Astrocyte (in vitro differentiated cells and primary cell): ENCODE results near the gene ALDH3B2. TPM values are rescaled to one million over a fixed set of nuclear protein-coding genes. Genes with fewer than 3 reads are reported as not detected.

Experiments used
- DNase-seq: peaks from one replicate; pipeline ENCODE4 v3.0.0-alpha.2; 2010; ENCODE audit warnings: low read depth
- FAIRE-seq: peaks from 2 replicates; lab custom pipeline; 2011; peaks lifted over from hg19 to GRCh38; lab: Jason Lieb, UNC
- H2AFZ ChIP-seq: 2 replicates; pipeline ENCODE4 v1.6.0; 2012; ENCODE audit warnings: low read depth, low read length, inconsistent platforms
- H3K27ac ChIP-seq: 2 replicates; pipeline ENCODE4 v1.5.1; 2011; ENCODE audit warnings: low read depth, low read length, inconsistent platforms
- H3K27me3 ChIP-seq: 2 replicates; pipeline ENCODE4 v1.6.0; 2011; ENCODE audit warnings: low read length, inconsistent platforms; ENCODE audit not compliant: insufficient read depth
- H3K36me3 ChIP-seq: 2 replicates; pipeline ENCODE4 v1.5.1; 2011; ENCODE audit warnings: low read length, inconsistent platforms; ENCODE audit not compliant: insufficient read depth
- H3K4me1 ChIP-seq: 2 replicates; pipeline ENCODE4 v1.5.1; 2011; ENCODE audit warnings: low read length, inconsistent platforms; ENCODE audit not compliant: insufficient read depth
- H3K4me2 ChIP-seq: 2 replicates; pipeline ENCODE4 v1.6.0; 2012; ENCODE audit warnings: low read length, inconsistent platforms
- H3K4me3 ChIP-seq: 2 replicates; pipeline ENCODE4 v1.5.1; 2011; ENCODE audit warnings: low read depth, mild to moderate bottlenecking, low read length, inconsistent platforms; ENCODE audit not compliant: insufficient read depth
- H3K79me2 ChIP-seq: 2 replicates; pipeline ENCODE4 v1.6.0; 2012; ENCODE audit warnings: mild to moderate bottlenecking, low read length, inconsistent platforms; ENCODE audit not compliant: insufficient read depth
- H3K9ac ChIP-seq: 2 replicates; pipeline ENCODE4 v1.6.0; 2012; ENCODE audit warnings: mild to moderate bottlenecking, low read length, inconsistent platforms
- H3K9me3 ChIP-seq: 2 replicates; pipeline ENCODE4 v1.5.1; 2012; ENCODE audit warnings: low read depth, mild to moderate bottlenecking, low read length, inconsistent platforms; ENCODE audit not compliant: insufficient read depth
- H4K20me1 ChIP-seq: 2 replicates; pipeline ENCODE4 v1.6.0; 2012; ENCODE audit warnings: low read length, inconsistent platforms; ENCODE audit not compliant: insufficient read depth
- H3K27ac Mint-ChIP-seq: one replicate; pipeline ENCODE4 v1.8.0; 2021; ENCODE audit warnings: mild to moderate bottlenecking, mixed read lengths; ENCODE audit not compliant: unreplicated experiment
- H3K27me3 Mint-ChIP-seq: one replicate; pipeline ENCODE4 v1.8.0; 2021; ENCODE audit warnings: low read depth, mixed read lengths; ENCODE audit not compliant: unreplicated experiment
- H3K36me3 Mint-ChIP-seq: one replicate; pipeline ENCODE4 v1.8.0; 2021; ENCODE audit warnings: low read depth, mixed read lengths; ENCODE audit not compliant: unreplicated experiment
- H3K4me1 Mint-ChIP-seq: one replicate; pipeline ENCODE4 v1.8.0; 2021; ENCODE audit warnings: low read depth, mixed read lengths; ENCODE audit not compliant: unreplicated experiment
- H3K4me3 Mint-ChIP-seq: one replicate; pipeline ENCODE4 v1.8.0; 2021; ENCODE audit warnings: mild to moderate bottlenecking, moderate library complexity, mixed read lengths; ENCODE audit not compliant: unreplicated experiment
- H3K9me3 Mint-ChIP-seq: one replicate; pipeline ENCODE4 v1.8.0; 2021; ENCODE audit warnings: mild to moderate bottlenecking, mixed read lengths; ENCODE audit not compliant: unreplicated experiment
- CTCF ChIP-seq: IDR thresholded peaks from 2 replicates; pipeline ENCODE4 v1.5.1; 2011; ENCODE audit warnings: low read depth, mild to moderate bottlenecking, inconsistent platforms, low read length, moderate library complexity; ENCODE audit not compliant: insufficient read depth
- EZH2 ChIP-seq: IDR thresholded peaks from 2 replicates; pipeline ENCODE4 v1.6.1; 2012; ENCODE audit warnings: mild to moderate bottlenecking, low read length, inconsistent platforms; ENCODE audit not compliant: insufficient read depth
- total RNA-seq: library from RNA; stranded (reverse); gene quantifications from 2 replicates; pipeline ENCODE4 v1.2.1, GENCODE V29; 2021

Gene ALDH3B2
- total RNA-seq, 1 donor from 2014 or later: not detected

GRCh38 chr11:67700548-67701262 lies 26.3 kb upstream of the ALDH3B2 start:
- no peaks in the 10 kb centered on the region for H4K20me1 ChIP-seq
- no peak overlapping the region for H2AFZ ChIP-seq
- H3K4me1 Mint-ChIP-seq: no peaks in the 10 kb centered on the region
- no peak for DNase-seq
- no peak overlapping the region for H3K9ac ChIP-seq
- H3K4me2 ChIP-seq: no peak overlapping the region
- FAIRE-seq: no peak
- peaks cover 19% of the 10 kb centered on the region for H3K9me3 Mint-ChIP-seq
- no peaks in the 10 kb centered on the region for H3K36me3 Mint-ChIP-seq
- no peaks in the 10 kb centered on the region for H3K27me3 ChIP-seq
- peaks cover 27% of the 10 kb centered on the region for H3K27me3 Mint-ChIP-seq
- H3K4me3 Mint-ChIP-seq: no peak overlapping the region
- no peak overlapping the region for H3K27ac ChIP-seq
- TF ChIP-seq CTCF: no peak
- no peak for TF ChIP-seq EZH2
- H3K79me2 ChIP-seq: no peaks in the 10 kb centered on the region
- no peaks in the 10 kb centered on the region for H3K36me3 ChIP-seq
- peaks cover 3% of the 10 kb centered on the region for H3K4me1 ChIP-seq
- no peak overlapping the region for H3K27ac Mint-ChIP-seq
- no peaks in the 10 kb centered on the region for H3K9me3 ChIP-seq
- H3K4me3 ChIP-seq: no peak overlapping the region

- Mint-ChIP-seq H3K36me3 (no peaks in the 10 kb centered on the region), H3K27me3 (peaks cover 27% of the 10 kb centered on the region), H3K4me1 (no peaks in the 10 kb centered on the region), H3K27ac (no peak overlapping the region), H3K9me3 (peaks cover 24% of the 10 kb centered on the region), H3K4me3 (no peak overlapping the region)
- Histone ChIP-seq H3K4me2 (no peak overlapping the region), H3K9me3 (no peaks in the 10 kb centered on the region), H4K20me1 (no peaks in the 10 kb centered on the region), H3K27me3 (no peaks in the 10 kb centered on the region), H3K9ac (no peak overlapping the region), H3K4me3 (no peak overlapping the region), H3K36me3 (no peaks in the 10 kb centered on the region), H3K4me1 (peaks cover 3% of the 10 kb centered on the region), H3K27ac (no peak overlapping the region), H3K79me2 (no peaks in the 10 kb centered on the region), H2AFZ (no peak overlapping the region)
- DNase-seq: no peak
- TF ChIP-seq CTCF (no peak), EZH2 (no peak)
- FAIRE-seq: no peak
Measured at GRCh38 chr11:67700141-67700540, 25.7 kb upstream of the ALDH3B2 start.

- Mint-ChIP-seq H3K4me3 (no peak overlapping the region), H3K27ac (no peak overlapping the region)
- H3K27me3 ChIP-seq: no peaks in the 10 kb centered on the region
Measured at GRCh38 chr11:67699521-67699920, 25.1 kb upstream of the ALDH3B2 start.

More at GRCh38 chr11:67699521-67699920, 25.1 kb upstream of the ALDH3B2 start:
- TF ChIP-seq EZH2: no peak
- Histone ChIP-seq H3K4me2 (no peak overlapping the region), H3K9ac (no peak overlapping the region), H3K36me3 (no peaks in the 10 kb centered on the region), H3K27ac (no peak overlapping the region), H3K4me3 (no peak overlapping the region), H2AFZ (no peak overlapping the region), H3K9me3 (no peaks in the 10 kb centered on the region), H3K79me2 (no peaks in the 10 kb centered on the region), H4K20me1 (no peaks in the 10 kb centered on the region), H3K4me1 (peaks cover 3% of the 10 kb centered on the region)
- FAIRE-seq: no peak
- peaks cover 24% of the 10 kb centered on the region for H3K9me3 Mint-ChIP-seq
- H3K4me1 Mint-ChIP-seq: no peaks in the 10 kb centered on the region
- peaks cover 23% of the 10 kb centered on the region for H3K27me3 Mint-ChIP-seq
- DNase-seq: peak; percentile 20
- no peaks in the 10 kb centered on the region for H3K36me3 Mint-ChIP-seq
